Fibroblast of upper back skin (primary cell): ENCODE results near the gene CELF1.
"Not testable (repeated sequence)": the region's sequence is repeated elsewhere in the genome, so short reads cannot be mapped to it uniquely, and the experiment has no call there.

Source experiments
- DNase-seq: peaks from one replicate; pipeline ENCODE4 v3.0.0-alpha.2; 2013

The CELF1 gene

DNA sequence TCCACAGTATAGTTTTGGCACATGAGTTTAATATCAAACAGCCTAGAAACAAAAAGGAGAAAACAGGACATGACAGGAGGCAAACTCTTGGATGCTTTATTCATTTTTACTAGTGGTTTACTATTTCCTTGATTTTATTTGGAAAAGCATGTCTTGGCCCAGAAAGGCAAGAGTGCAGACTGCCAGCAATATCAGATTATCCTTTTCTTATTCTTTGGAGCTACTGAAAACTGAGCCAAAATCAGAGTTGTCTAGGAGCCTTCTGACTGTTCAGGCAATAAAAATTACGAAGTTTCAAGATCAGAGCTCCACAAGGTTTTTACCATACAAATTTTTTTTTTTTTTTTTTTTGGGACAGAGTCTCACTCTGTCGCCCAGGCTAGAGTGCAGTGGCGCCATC, 16.0 kb downstream of the CELF1 start:
- DNase-seq: no peak

DNA sequence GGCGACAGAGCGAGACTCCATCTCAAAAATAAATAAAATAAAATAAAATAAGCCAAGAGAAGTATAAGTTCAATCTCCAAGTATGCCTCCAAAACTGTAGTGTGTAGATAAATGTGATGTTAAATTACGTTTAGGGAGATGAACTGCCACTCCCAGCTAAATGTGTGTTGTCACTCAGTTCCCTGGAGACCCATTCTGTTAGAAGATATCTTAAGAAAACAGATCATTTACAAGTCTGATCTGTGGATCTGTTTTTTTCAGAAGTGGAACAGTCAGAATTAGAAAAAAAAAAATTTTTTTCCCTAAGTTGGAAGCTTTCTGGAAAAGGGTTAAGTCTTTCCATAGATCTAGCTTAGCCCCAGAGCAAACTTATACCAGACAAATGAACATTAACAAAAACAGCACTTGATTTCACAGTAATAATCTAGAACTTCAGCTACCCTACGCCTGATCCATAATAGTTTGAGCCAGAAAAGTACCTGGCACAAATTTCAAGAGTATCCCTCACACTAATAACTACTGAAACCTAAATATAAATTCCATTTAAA, 18.2 kb downstream of the CELF1 start:
- no peak for DNase-seq

DNA sequence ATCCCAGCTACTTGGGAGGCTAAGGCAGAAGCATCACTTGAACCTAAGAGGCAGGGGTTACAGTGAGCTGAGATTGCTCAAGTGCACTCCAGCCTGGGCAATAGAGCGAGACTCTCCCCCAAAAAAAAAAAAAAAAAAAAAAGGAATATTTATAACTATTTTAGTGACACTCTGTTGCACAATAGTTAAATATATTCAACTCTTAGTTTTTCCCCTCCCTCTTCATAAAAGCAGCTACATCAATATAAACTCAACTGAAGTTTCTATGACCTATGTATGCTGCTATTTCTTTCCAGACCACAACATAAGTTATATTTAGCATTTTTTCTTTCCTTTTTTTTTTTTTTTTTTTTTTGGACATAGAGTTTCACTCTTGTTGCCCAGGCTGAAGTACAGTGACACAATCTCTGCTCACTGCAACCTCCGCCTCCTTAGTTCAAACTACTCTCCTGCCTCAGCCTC, 19.2 kb downstream of the CELF1 start:
- peak; percentile 84 for DNase-seq

DNA sequence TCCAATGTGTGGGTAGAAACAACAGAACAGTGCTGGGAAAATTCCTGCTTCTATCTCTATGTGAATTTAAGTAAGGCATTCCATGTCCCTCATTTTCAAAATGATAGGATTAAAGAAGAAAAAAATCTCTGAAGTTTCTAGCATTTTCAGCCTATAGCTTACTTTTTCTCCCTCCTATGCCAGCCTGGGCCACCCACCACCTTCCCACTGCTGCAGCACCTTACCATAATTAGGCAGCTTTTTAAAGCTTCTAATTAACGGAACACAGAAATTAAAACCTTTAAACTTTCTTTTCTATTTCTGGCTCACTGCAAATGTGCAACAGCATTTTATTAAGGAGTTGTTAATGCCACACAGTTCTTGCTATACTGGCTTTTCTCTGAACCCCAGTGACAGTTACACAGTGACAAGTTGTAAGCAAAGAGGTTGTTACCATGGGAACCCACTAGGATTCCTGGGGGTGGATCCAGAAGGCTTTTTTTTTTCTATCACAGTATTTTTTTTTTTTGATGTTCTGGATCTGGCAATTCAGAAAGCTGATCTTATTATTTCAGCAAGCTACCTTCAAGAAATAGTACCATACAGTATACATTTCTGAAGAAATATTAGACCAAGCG, 20.2 kb downstream of the CELF1 start:
- DNase-seq: no peak

DNA sequence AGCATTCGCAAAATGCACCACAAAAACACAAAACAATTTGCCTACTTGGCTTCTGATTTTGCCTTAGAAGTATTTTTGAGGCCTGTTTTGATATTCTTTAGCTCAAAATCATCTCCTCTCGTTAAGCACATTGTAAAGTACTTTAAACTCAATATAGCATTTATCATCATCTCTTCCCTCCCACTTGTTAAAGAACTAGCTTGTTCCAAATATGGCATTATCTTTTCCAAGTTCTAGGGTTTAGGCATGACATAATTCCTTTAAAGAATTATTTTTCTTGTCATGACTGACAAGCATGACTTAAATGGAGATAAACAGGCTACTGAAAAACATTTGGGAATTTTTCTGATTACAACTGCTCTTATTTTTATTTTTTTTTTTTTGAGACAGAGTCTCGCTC, 21.3 kb downstream of the CELF1 start:
- DNase-seq: no peak

DNA sequence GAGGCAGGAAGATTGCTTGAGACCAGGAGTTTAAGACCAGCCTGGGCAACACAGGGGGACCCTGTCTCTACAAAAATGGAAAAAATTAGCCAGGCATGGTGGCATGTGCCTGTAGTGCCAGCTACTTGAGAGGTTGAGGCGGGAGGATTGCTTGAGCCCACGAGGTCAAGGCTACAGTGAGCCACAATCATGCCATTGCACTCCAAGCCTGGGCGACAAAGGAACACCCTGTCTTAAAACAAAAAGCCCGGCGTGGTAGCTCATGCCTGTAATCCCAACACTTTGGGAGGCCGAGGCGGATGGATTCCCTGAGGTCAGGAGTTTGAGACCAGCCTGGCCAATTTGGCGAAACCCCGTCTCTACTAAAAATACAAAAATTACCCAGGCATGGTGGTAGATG, 22.2 kb downstream of the CELF1 start:
- DNase-seq: not testable (repeated sequence)

DNA sequence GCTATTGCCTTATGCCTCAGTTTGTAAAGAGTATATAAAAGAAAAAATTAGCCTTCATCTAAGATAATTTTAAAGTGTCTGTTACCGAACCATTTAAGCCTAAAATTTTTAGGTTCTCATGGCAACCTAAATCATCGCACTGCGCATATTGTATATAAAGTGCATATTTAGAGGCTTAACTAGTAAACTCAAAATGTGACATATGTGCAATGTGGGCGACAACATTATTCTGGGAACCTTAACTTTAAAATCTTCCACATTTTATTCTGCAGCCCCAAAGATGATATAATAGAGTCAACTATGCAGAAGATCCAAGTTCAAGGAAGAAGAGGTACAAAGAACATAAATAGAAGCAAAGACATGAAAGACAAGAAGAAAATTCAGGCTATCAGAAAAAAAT, 23.0 kb downstream of the CELF1 start:
- no peak for DNase-seq

DNA sequence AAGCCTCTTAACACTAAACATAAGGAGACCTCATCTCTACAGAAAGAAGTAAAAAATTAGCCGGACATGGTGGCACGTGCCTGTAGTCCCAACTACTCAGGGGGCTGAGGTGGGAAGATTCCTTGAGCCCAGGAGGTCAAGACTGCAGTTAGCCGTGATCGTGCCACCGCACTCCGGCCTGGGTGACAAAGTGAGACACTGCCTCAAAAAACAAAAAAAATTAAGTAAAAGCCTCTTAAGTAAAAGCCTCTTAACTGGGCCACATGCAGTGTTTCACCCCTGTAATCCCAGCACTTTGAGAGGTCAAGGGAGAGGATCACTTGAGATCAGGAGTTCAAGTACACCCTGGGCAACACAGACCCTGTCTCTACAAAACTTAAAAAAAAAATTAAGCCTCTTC, 25.7 kb downstream of the CELF1 start:
- no peak for DNase-seq

DNA sequence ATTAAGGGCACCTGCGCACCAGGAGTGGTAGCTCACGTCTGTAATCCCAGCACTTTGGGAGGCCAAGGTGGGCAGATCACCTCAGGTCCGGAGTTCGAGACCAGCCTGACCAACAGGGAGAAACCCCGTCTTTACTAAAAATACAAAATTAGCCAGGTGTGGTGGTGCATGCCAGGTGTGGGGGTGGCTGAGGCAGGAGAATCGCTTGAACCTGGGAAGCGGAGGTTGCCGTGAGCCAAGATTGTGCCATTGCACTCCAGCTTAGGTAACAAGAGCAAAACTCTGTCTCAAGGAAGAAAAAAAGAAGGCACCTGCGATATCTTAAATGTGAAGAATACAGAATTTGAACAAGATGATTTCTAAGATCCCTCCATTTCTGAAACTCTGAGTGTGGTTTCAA, 26.9 kb downstream of the CELF1 start:
- not testable (repeated sequence) for DNase-seq

DNA sequence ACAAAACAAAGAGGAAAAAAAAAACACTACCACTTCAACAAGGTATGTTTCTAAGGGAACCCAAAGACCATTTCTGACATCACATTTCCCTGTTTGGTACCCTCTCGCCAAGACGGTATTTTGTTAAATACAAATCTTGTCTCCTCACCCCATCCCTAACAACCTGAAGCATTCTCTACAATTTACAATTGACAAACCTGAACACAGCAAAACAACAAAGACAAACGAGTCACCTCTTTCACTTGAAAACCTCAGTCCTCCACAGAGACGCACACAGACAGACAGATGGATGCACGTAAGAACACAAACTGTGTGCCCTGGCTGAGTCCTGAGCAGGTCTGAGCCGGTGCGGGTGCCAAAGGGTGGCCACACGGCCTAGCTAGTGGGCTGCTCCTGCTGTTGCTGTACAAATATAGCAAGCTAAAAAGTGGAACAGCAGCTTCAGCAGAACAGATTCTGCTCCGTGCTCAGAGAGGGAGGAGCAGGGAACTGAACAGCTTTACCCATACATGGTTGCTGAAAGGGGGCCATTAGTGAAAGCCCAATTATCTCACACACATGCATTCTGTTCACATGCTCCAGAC, 28.5 kb downstream of the CELF1 start:
- no peak for DNase-seq

DNA sequence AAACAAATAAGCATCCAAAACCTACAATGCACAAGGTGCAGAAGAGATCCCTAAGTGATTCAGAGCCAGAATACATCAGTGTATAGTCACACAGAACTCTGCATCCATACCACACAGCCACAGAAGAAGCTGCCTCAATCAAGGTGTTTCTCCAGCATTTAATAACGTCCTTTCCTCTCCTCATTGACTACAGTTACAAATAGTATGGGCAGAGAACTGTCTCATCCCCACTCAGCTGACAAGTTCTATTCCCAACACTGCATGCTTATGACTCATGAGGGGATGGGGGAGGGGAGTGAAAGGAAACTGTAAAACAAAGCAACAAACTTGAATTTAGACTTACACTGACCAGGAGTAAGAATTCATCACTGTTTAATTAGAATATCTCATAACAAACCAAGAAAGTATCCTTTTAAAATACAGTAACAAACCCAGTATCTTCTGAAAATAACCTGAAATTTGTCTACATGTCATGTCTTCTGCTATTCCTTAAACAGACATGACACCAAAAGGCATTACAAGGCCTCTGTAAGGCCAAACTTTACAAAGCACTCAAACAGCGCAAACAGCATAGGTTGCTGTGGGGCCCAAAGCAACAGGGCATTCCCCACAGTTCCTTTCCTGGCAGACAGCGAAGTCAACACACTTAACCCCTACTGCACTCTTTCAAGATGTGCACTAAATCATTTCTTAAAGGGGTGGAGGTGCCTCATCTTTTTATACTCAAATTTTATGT, 29.3 kb downstream of the CELF1 start:
- DNase-seq: peak; percentile 74

DNA sequence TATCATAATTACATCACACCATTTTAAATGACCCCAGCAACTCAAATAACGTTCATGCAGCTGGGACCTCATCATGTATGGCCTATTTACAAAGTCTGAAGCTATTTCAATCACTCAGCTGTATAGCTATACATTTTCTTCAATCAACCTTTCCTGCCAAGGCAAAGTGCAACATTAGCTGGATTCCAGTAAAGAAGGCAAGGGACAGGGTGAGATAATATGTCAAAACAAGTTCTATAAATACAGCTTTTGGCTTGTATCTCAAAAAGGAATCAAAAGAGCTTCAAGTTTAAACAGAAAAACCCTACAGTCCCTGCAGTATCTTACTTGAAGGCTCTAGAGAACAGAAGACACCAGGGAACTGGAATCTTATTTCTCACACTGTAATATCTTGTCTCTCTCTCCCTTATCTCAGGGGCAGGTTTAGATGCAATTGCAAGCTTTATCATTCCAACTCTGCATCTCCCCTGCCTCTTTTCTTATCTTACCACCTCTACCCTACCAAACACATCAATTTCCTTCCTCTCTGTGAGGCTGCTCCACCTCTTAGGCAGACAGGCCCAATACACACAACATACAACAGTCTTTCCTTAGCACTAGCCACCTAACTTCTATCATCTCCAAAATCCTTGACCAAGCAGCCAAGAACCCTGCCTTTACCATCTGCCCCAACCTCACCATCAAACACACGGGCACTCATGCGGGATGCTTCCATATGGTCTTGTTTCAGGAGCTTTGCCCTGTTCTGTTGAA, 34.5 kb downstream of the CELF1 start:
- DNase-seq: no peak

DNA sequence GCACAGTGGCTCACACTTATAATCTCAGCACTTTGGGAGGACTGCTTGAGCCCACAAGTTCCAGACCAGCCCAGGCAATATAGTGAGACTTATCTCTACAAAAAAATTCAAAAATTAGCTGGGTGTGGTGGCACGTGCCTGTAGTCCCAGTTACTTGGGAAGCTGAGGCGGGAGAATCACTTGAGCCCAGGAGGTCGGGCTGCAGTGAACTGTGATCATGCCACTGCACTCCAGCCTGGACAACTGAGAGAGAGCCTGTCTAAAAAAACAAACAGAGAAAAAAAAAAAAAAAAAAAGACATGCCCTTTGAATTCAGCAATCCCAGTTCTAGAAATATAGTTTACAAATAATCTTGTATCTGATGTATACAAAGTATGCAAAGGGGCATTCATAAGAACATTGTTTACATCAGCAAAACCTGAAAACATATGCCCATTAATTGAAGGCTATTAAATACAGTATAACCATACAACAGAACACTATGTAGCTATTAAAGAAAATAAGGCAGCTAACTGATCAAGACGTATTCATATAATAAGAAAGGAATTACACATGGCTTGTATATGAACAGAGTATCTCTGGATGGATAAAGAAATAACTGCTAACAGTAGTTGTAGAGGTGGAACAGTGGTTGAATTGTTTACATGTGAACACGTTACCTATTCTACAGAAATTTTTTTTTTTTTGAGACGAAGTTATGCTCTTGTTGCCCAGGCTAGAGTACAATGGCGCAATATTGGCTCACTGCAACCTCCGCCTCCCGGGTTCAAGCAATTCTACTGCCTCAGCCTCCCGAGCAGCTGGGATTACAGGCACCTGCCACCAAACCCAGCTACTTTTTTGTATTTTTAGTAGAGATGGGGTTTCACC, 35.7 kb downstream of the CELF1 start:
- no peak for DNase-seq

DNA sequence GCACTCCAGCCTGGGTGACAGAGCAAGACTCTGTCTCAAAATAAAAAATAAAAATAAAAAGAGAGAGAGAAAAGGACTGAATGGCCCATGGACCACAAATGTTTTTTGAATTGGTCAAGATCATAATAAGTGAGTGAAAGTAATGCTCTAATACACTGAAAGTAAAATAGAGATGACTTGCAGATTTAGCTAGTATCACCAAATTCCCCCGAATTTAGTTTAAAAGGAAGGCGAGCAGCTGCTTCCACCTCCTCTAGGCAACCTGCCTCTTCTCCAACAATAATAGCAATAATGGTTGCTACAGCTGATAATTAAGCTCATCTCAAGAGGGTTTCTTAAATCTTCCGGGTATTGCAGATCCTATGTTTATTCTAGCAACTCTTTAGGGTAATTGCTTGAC, 36.8 kb downstream of the CELF1 start:
- no peak for DNase-seq

DNA sequence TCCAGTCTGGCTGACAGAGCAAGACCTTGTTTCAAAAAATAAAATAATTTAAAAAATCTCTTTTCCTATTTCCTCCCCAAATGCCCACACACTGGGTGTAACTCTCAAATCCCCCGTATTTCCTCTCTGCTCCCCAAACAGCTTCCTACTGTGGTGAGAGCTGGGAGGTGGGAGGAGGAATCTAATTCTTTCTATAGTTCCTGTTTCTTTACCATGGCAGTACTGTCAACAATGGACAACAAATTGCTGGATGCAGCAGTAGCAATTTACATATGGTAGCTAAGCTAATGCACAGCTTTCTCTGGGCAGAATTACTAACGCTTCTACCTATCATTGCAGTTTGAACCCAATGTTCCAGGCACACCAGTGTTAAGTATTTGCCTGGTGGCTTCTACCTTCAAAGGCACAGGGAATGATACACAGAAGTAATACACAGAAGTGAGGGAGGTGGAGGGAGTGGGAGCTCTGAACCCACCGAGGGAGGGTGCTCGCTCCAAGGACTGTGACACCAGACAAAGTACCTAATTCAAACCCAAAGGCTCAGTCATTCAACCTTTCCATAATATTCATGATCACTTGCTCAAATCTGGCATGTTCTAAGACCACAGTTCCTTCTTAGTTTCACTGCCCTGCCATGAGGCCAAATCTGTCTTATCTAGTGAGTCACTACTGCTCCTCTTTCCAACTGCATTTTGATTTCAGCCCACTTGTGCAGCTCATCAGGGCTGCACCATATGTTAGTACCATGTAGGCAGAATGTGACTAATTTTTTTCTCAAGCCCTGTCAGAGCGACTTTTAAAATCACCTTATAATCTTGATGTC, 37.9 kb downstream of the CELF1 start:
- DNase-seq: peak; percentile 76

DNA sequence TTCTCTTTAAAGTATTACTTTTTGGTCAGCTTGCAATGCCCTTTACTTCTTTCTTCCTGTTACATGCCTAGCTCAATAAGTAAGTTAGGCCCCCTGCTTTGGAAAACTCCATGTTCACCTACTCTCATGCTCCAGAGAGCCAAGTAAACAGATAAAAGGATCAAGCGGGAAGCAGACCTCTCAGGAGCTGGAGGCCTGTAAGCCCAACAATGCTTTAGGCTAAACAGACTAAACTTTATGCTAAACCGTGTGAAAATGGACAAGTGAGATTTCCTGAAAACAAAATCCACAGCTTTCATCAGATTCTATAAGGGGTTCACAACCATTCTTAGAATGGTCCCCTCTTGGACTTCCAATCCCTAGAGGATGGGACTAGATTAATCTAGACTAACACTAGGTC, 40.2 kb downstream of the CELF1 start:
- DNase-seq: no peak

DNA sequence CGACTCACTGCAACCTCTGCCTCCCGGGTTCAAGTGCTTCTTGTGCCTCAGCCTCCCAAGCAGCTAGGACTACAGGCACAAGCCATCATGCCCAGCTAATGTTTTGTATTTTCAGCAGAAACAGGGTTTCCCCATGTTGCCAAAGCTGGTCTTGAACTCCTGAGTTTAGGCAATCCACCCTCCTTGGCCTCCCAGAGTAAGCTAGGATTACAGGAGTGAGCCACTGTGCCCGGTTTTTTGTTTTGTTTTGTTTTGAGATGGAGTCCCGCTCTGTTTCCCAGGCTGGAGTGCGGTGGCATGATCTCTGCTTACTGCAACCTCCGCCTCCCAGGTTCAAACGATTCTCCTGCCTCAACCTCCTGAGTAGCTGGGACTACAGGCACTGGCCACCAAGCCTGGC, 41.0 kb downstream of the CELF1 start:
- no peak for DNase-seq

DNA sequence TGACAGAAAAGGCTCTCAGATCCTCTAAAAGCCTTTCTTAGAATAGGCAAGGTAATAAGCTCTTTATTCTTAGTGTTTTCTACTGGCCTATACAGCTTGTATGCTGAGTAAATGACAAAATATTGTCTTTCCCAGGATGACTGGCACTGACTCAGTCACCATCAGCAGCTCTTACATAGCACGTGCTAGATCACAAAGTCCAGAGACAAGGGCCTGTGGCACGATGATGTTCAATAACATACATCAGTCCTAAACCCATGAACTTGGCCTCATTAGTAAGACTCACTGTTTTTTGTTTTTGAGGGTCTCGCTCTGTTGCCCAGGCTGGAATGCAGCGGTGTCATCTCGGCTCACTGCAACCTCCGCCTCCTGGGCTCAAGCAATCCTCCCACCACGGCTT, 42.7 kb downstream of the CELF1 start:
- DNase-seq: no peak

DNA sequence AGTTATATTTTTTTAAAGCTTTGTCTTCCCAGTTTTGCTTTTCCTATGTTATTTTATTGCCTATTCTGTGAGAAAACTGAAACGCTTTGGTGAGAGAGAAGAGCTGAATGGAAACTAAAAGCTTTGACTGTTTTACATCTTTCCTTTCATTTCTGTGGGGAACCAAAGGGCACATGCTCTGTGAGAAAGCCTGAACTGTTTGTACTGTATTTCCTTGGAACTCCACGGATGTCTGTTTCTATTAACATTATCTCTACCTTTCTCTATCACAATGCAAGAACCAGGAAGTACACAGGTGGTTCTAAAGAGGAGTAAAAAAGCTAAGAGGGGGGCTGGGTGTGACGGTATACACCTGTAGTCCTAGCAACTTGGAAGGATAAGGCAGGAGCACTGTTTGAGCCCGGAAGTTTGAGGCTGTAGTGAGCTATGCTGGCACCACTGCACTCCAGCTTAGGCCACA, 43.8 kb downstream of the CELF1 start:
- no peak for DNase-seq

DNA sequence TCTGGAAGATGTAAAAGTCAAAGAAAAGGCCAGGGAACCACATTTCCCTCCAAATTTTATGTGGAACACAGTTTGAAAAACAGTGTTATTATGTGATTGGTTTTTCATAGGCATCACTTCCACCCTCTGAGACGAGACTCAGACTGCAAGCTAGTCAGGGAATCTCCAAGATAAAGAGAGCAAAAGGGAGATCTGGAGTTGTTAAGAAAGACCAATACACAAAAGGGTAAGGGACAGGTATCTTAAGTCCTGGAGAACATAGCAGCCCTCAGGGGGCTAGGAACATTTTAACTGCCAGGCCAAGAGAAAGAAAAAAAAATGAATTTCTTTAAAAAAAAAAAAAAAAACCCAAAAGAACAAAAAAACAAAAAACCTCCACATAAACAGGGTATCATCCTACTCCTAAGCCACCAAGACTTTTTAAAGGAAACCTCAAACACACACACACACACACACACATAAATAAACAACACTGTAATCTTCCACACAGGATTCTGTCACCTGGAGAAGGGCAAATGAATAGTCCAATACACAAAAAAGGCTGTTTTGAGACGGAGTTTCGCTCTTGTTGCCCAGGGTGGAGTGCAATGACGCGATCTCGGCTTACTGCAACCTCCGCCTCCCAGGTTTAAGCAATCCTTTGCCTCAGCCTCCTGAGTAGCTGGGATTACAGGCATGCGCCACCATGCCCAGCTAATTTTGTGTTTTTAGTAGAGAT, 44.5 kb downstream of the CELF1 start:
- no peak for DNase-seq
